PC-9 (cell line): Measurements from ENCODE around the gene CLK4. TPM values are rescaled to one million over a fixed set of nuclear protein-coding genes. Genes with fewer than 3 reads are reported as not detected.

ENCODE experiments used
- BruUV-seq: library from RNA; stranded (reverse); fragments of 400-500 nt; replicated peaks from 2 replicates; lab custom pipeline; 2021; lab: Mats Ljungman, UMichigan
- CTCF ChIA-PET: fragments of 300-600 bp; sonication (Branson Sonifier 250); formaldehyde crosslinking; loops from one replicate; lab custom pipeline; 2022; ENCODE audit warnings: antibody characterized with exemption; lab: Charles Lee
- POLR2A ChIA-PET: fragments of 300-600 bp; sonication (Branson Sonifier 250); formaldehyde crosslinking; loops from one replicate; lab custom pipeline; 2022; ENCODE audit warnings: antibody characterized with exemption; ENCODE audit not compliant: unreplicated experiment; lab: Charles Lee
- DNase-seq, 2 experiments: peaks; one replicate each; pipeline versions ENCODE4 v3.0.0 to v3.0.0-alpha.2; 2015 to 2022; ENCODE audit warnings: mixed read lengths in 1 of 2
- H2AFZ ChIP-seq: fragments of 200-600 bp; sonication (generic); 2 replicates; pipeline ENCODE4 v1.8.1; 2017; ENCODE audit warnings: antibody characterized with exemption
- H3F3A ChIP-seq: fragments of 200-600 bp; sonication (generic); 2 replicates; pipeline ENCODE4 v1.8.1; 2017; ENCODE audit warnings: antibody characterized with exemption, mild to moderate bottlenecking, low read depth; ENCODE audit not compliant: insufficient read depth
- H3K27ac ChIP-seq: fragments of 200-600 bp; sonication (generic); 2 replicates; pipeline ENCODE4 v1.6.1; 2016; ENCODE audit warnings: mixed run types
- H3K27me3 ChIP-seq: fragments of 200-600 bp; sonication (generic); 2 replicates; pipeline ENCODE4 v1.6.1; 2016; ENCODE audit warnings: low read depth, mixed run types; ENCODE audit not compliant: insufficient read depth
- H3K36me3 ChIP-seq: fragments of 200-600 bp; sonication (generic); 2 replicates; pipeline ENCODE4 v1.6.1; 2016; ENCODE audit warnings: low read depth, mixed run types
- H3K4me1 ChIP-seq: fragments of 200-600 bp; sonication (generic); replicated peaks from 2 replicates; pipeline ENCODE4 v1.6.1; 2016; ENCODE audit warnings: mixed run types; ENCODE audit not compliant: insufficient read depth
- H3K4me2 ChIP-seq: fragments of 200-600 bp; sonication (generic); 2 replicates; pipeline ENCODE4 v1.6.1; 2017; ENCODE audit warnings: mixed run types
- H3K4me3 ChIP-seq: fragments of 200-600 bp; sonication (generic); 2 replicates; pipeline ENCODE4 v1.6.1; 2016; ENCODE audit warnings: mixed run types
- H3K79me2 ChIP-seq: fragments of 200-600 bp; sonication (generic); 2 replicates; pipeline ENCODE4 v1.6.1; 2017; ENCODE audit warnings: low read depth, mixed run types
- H3K9me2 ChIP-seq: fragments of 200-600 bp; sonication (generic); 2 replicates; pipeline ENCODE4 v1.8.1; 2017; ENCODE audit warnings: mild to moderate bottlenecking; ENCODE audit not compliant: insufficient read depth
- H3K9me3 ChIP-seq: fragments of 200-600 bp; sonication (generic); 2 replicates; pipeline ENCODE4 v1.8.1; 2016; ENCODE audit warnings: low read depth; ENCODE audit not compliant: insufficient read depth
- H4K20me1 ChIP-seq: fragments of 200-600 bp; sonication (generic); 2 replicates; pipeline ENCODE4 v1.8.1; 2017; ENCODE audit not compliant: insufficient read depth
- CTCF ChIP-seq: fragments of 200-600 bp; sonication (generic); conservative IDR thresholded peaks from 2 replicates; pipeline ENCODE4 v1.6.1; 2017; ENCODE audit warnings: mixed run types, antibody characterized with exemption, mild to moderate bottlenecking, moderate library complexity
- EZH2 ChIP-seq: fragments of 200-600 bp; sonication (generic); IDR thresholded peaks from 2 replicates; pipeline ENCODE4 v1.8.0; 2017; ENCODE audit warnings: antibody characterized with exemption, low read depth
- intact Hi-C: fragments of 100-400 bp; cut with micrococcal nuclease; formaldehyde crosslinking; loops from one replicate; pipeline ENCODE4 v1.10.0; 2022; ENCODE audit not compliant: unreplicated experiment
- total RNA-seq: library from RNA; stranded (reverse); gene quantifications from 2 replicates; pipeline ENCODE4 v1.2.3, GENCODE V29; 2021

The CLK4 gene
- total RNA-seq, 1 experiment from 2014 or later, result 29.7 TPM

GRCh38 chr5:178590924-178591423 is 35.9 kb downstream of the CLK4 start:
- intact Hi-C loops, result no loop called here
- CTCF ChIA-PET, result no interaction called here
- H3K9me3 ChIP-seq, result peaks cover 14% of the 10 kb centered on the region; the same call in 1 of the 2 replicates
- H3K27me3 ChIP-seq, result peaks cover 34% of the 10 kb centered on the region
- H2AFZ ChIP-seq, result no peak overlapping the region
- no peaks in the 10 kb centered on the region for H3F3A ChIP-seq
- no peak overlapping the region for H3K4me3 ChIP-seq
- no peak for DNase-seq
- no peaks in the 10 kb centered on the region for H4K20me1 ChIP-seq
- H3K9me2 ChIP-seq, result no peaks in the 10 kb centered on the region
- H3K27ac ChIP-seq, result no peak overlapping the region
- H3K4me2 ChIP-seq, result no peak overlapping the region
- no peak for TF ChIP-seq EZH2
- no peak for TF ChIP-seq CTCF
- POLR2A ChIA-PET, result no interaction called here
- no peaks in the 10 kb centered on the region for H3K36me3 ChIP-seq
- no TSS peak for BruUV-seq
- H3K4me1 ChIP-seq, result no peaks in the 10 kb centered on the region
- H3K79me2 ChIP-seq, result no peaks in the 10 kb centered on the region

- Histone ChIP-seq H3K4me3 (no peak within 1 kb of the TSS), H3K79me2 (no peaks in the 10 kb centered on the region), H3K36me3 (no peaks in the 10 kb centered on the region), H4K20me1 (no peaks in the 10 kb centered on the region), H3K9me2 (no peaks in the 10 kb centered on the region), H3K9me3 (peaks cover 9% of the 10 kb centered on the region; the same call in 1 of the 2 replicates), H3K27me3 (peaks cover 34% of the 10 kb centered on the region), H3F3A (no peaks in the 10 kb centered on the region), H3K4me1 (no peaks in the 10 kb centered on the region), H2AFZ (no peak within 1 kb of the TSS), H3K4me2 (no peak within 1 kb of the TSS), H3K27ac (no peak within 1 kb of the TSS)
- CTCF ChIA-PET, result no interaction called here
- no peak for TF ChIP-seq CTCF
- TF ChIP-seq EZH2, result no peak
- no peak for DNase-seq
- POLR2A ChIA-PET, result no interaction called here
- no TSS peak for BruUV-seq
- intact Hi-C loops, result no loop called here
These were observed 36.5 kb downstream of the CLK4 start, which contains the start of gene COL23A1 for GRCh38 chr5:178590141-178590923. COL23A1 (minus strand) TSS chr5:178590393.

GRCh38 chr5:178589180-178590140 is 37.4 kb downstream of the CLK4 start:
- peaks cover 1% of the 10 kb centered on the region; the same call in 1 of the 2 replicates for H3K9me3 ChIP-seq
- no peaks in the 10 kb centered on the region for H3K4me1 ChIP-seq
- no peaks in the 10 kb centered on the region for H3K79me2 ChIP-seq
- POLR2A ChIA-PET, result no interaction called here
- no peak overlapping the region for H2AFZ ChIP-seq
- H3K36me3 ChIP-seq, result no peaks in the 10 kb centered on the region
- H3K27me3 ChIP-seq, result peaks cover 39% of the 10 kb centered on the region
- intact Hi-C loops, result loop anchor here (5.0 kb wide), 1 partner anchor 573 kb away; no protein-coding TSS in a partner anchor
- H3K4me3 ChIP-seq, result no peak overlapping the region
- no TSS peak for BruUV-seq
- H3K27ac ChIP-seq, result no peak overlapping the region
- H3K9me2 ChIP-seq, result no peaks in the 10 kb centered on the region
- no peaks in the 10 kb centered on the region for H4K20me1 ChIP-seq
- H3F3A ChIP-seq, result no peaks in the 10 kb centered on the region
- TF ChIP-seq CTCF (no peak), EZH2 (no peak)
- DNase-seq, result no peak
- CTCF ChIA-PET, result no interaction called here
- H3K4me2 ChIP-seq, result no peak overlapping the region
